ENCODE data around the gene GUCY1A2.

DNA sequence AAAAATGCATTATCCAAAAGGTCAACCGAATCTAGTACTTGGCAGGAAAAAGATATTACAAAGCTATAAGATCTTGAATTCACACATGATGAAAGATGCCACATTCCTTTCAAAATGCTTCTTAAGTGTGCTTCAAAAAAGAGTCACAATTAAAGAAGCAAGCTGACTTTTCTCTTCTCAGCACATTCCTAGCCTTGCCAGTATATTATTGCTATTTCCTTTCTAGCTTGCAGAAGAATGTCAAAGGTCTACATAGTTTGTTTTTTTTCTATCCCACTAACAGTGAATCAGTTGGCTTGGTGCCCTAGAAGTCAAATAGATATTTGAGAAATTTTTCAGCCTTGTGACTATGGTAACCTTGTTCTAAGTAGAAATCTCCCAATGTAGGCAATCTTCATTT, 56.8 kb downstream of the GUCY1A2 start:
- no peak for TF ChIP-seq POLR2AphosphoS5 (IDR thresholded peaks at IDR 0.05; ENCODE audit: low read depth, low read length)
- TF ChIP-seq POLR2A (IDR thresholded peaks at IDR 0.05; ENCODE audit: low read depth, low read length): no peak
- no peak for TF ChIP-seq PAX5 (IDR thresholded peaks at IDR 0.05; ENCODE audit: insufficient read depth, low read length, severe bottlenecking)
- TF ChIP-seq SPI1 (IDR thresholded peaks at IDR 0.05; ENCODE audit: low read depth, low read length): no peak
- TF ChIP-seq POU2F2 (IDR thresholded peaks at IDR 0.05; ENCODE audit: low read depth, low read length): no peak
- no peak for TF ChIP-seq TAF1 (IDR thresholded peaks at IDR 0.05; ENCODE audit: low read depth, low read length)
